ENCODE results near the gene TM9SF2. TPM values are rescaled to one million over a fixed set of nuclear protein-coding genes. Genes with fewer than 3 reads are reported as not detected.

TM9SF2 gene
- total and polyA plus RNA-seq, 9 of the 15 experiments (the other 6 are each of a cell fraction or from before 2014, with no cell fraction given) = 23.3 to 83.2 (median 55.1) TPM

GRCh38 chr13:99517577-99517976 is 16.3 kb downstream of the TM9SF2 start:
- no peaks in the 10 kb centered on the region for H3K9me1 ChIP-seq (ENCODE audit: control insufficient read depth, insufficient read depth, low read length)
- H3K4me1 ChIP-seq (replicated peaks in 1 of 2; ENCODE audit: control insufficient read depth in 2 of 2, insufficient read depth in 2 of 2, low read length in 2 of 2) = no peaks in the 10 kb centered on the region; a peak in 1 of 5 replicates
- ChIA-PET POLR2A (interaction anchor here (0.7 to 1.2 kb wide), 3 partner anchors 10 to 61 kb away, joined by 3 to 4 read pairs (median 3); no protein-coding TSS in a partner anchor), CTCF (ENCODE audit: low intra/inter-chr PET ratio) (no interaction called here)
- H3K27me3 ChIP-seq (ENCODE audit: control insufficient read depth in 2 of 2, insufficient read depth in 2 of 2, low read length in 2 of 2) = no peaks in the 10 kb centered on the region
- no peak overlapping the region for H2AFZ ChIP-seq (ENCODE audit: low read depth, low read length)
- intact Hi-C loops (cut with micrococcal nuclease) (no loop called here), in situ Hi-C loops (cut with MboI) (no loop called here)
- no peak overlapping the region for H3K27ac ChIP-seq (ENCODE audit: extremely low read depth, low read depth, low read length)
- DNase-seq (ENCODE audit: extremely low read depth in 1 of 4, low spot score in 3 of 4) = no peak
- H4K20me1 ChIP-seq (replicated peaks; ENCODE audit: control insufficient read depth, insufficient read depth, low read length) = 0 out of 2 replicates have a peak, but pooled peaks cover 3% of the 10 kb centered on the region
- no TSS peak for BruUV-seq (replicated peaks)
- no peak for TF ChIP-seq KDM2B (CRISPR knock-in tag; IDR thresholded peaks at IDR 0.05)
- no peak for TF ChIP-seq MAFG (tag; conservative IDR thresholded peaks at IDR 0.05)
- no peak for TF ChIP-seq ZNF431 (CRISPR knock-in tag; IDR thresholded peaks at IDR 0.05)
- TF ChIP-seq ZNF316 (IDR thresholded peaks at IDR 0.05) = peak; percentile 23; the same call in 1 of the 2 replicates
- TF ChIP-seq KDM1A (IDR thresholded peaks at IDR 0.05) = no peak
- WGBS (ENCODE audit: insufficient coverage, low coverage, missing lambda C conversion rate) = 96% methylated on average over 2 of the region's 2 CpGs
- H3K36me3 ChIP-seq (ENCODE audit: control insufficient read depth, insufficient read depth, low read length) = peaks cover 50% of the 10 kb centered on the region; the same call in 2 of the 3 replicates
- H3K79me2 ChIP-seq (ENCODE audit: control insufficient read depth, insufficient read depth, low read length) = peaks cover 48% of the 10 kb centered on the region
- no peak overlapping the region for H3K9ac ChIP-seq (ENCODE audit: insufficient read depth in 1 of 2, low read depth in 2 of 2, low read length in 2 of 2)
- ATAC-seq = no peak
- no peak for FAIRE-seq
- H3K4me3 ChIP-seq = no peak overlapping the region
- no peak overlapping the region for H3K4me2 ChIP-seq (ENCODE audit: insufficient read depth, low read length)
- H3K9me3 ChIP-seq (replicated peaks; ENCODE audit: control insufficient read depth, insufficient read depth, low read depth, low read length) = no peaks in the 10 kb centered on the region

- H3K27ac ChIP-seq (ENCODE audit: extremely low read depth, low read depth, low read length) = no peak overlapping the region
- in situ Hi-C loops (cut with MboI) = no loop called here
- H3K79me2 ChIP-seq (ENCODE audit: control insufficient read depth, insufficient read depth, low read length) = peaks cover 44% of the 10 kb centered on the region
- intact Hi-C loops (cut with micrococcal nuclease) = no loop called here
- CTCF ChIA-PET (ENCODE audit: low intra/inter-chr PET ratio) = no interaction called here
- no peak for DNase-seq (ENCODE audit: extremely low read depth in 1 of 4, low spot score in 3 of 4)
- no peak for ATAC-seq
- no peak overlapping the region for H3K4me2 ChIP-seq (ENCODE audit: insufficient read depth, low read length)
- H3K27me3 ChIP-seq (ENCODE audit: control insufficient read depth in 2 of 2, insufficient read depth in 2 of 2, low read length in 2 of 2) = no peaks in the 10 kb centered on the region
- POLR2A ChIA-PET = interaction anchor here (0.7 to 1.2 kb wide), 2 partner anchors 13 to 60 kb away, joined by 3 to 4 read pairs; no protein-coding TSS in a partner anchor
- H3K4me3 ChIP-seq = no peak overlapping the region
- WGBS (ENCODE audit: insufficient coverage, low coverage, missing lambda C conversion rate) = 96% methylated on average over 6 of the region's 6 CpGs
- H3K9ac ChIP-seq (ENCODE audit: insufficient read depth in 1 of 2, low read depth in 2 of 2, low read length in 2 of 2) = no peak overlapping the region
- H3K36me3 ChIP-seq (ENCODE audit: control insufficient read depth, insufficient read depth, low read length) = peaks cover 52% of the 10 kb centered on the region; the same call in 2 of the 3 replicates
- FAIRE-seq = no peak
- H4K20me1 ChIP-seq (replicated peaks; ENCODE audit: control insufficient read depth, insufficient read depth, low read length) = 0 out of 2 replicates have a peak, but pooled peaks cover 3% of the 10 kb centered on the region
- H3K4me1 ChIP-seq (replicated peaks in 1 of 2; ENCODE audit: control insufficient read depth in 2 of 2, insufficient read depth in 2 of 2, low read length in 2 of 2) = no peaks in the 10 kb centered on the region; a peak in 1 of 5 replicates
- no peak overlapping the region for H2AFZ ChIP-seq (ENCODE audit: low read depth, low read length)
- BruUV-seq (replicated peaks) = no TSS peak
- no peaks in the 10 kb centered on the region for H3K9me3 ChIP-seq (replicated peaks; ENCODE audit: control insufficient read depth, insufficient read depth, low read depth, low read length)
- no peaks in the 10 kb centered on the region for H3K9me1 ChIP-seq (ENCODE audit: control insufficient read depth, insufficient read depth, low read length)
- no peak for TF ChIP-seq THRAP3 (IDR thresholded peaks at IDR 0.05; ENCODE audit: borderline replicate concordance)
- TF ChIP-seq DMBX1 (CRISPR knock-in tag; IDR thresholded peaks at IDR 0.05; ENCODE audit: borderline replicate concordance) = no peak
- TF ChIP-seq ARID2 (IDR thresholded peaks at IDR 0.05) = no peak
- no peak for TF ChIP-seq ZNF707 (CRISPR knock-in tag; conservative IDR thresholded peaks at IDR 0.05)
- TF ChIP-seq ZNF316 (IDR thresholded peaks at IDR 0.05) = no peak
- no peak for TF ChIP-seq CLOCK (CRISPR knock-in tag; IDR thresholded peaks at IDR 0.05; ENCODE audit: borderline replicate concordance)
Measured at GRCh38 chr13:99517984-99518383, 16.7 kb downstream of the TM9SF2 start.
